ENCODE data around the gene TSPAN9. TPM values are rescaled to one million over a fixed set of nuclear protein-coding genes. Genes with fewer than 3 reads are reported as not detected.

The TSPAN9 gene
- total RNA-seq, 2 donors from 2014 or later, result 0.65 to 2.7 TPM

GRCh38 chr12:3316776-3317480 lies 239.7 kb downstream of the TSPAN9 start:
- Mint-ChIP-seq H3K4me1 (no peaks in the 10 kb centered on the region), H3K9me3 (no peaks in the 10 kb centered on the region), H3K27ac (no peak overlapping the region), H3K36me3 (ENCODE audit: low read depth) (no peaks in the 10 kb centered on the region), H3K4me3 (no peak overlapping the region), H3K27me3 (peaks cover 26% of the 10 kb centered on the region)
- ATAC-seq (replicated peaks), result no peak

GRCh38 chr12:3317481-3317815 lies 240.3 kb downstream of the TSPAN9 start:
- no peak for ATAC-seq (replicated peaks)
- Mint-ChIP-seq H3K4me3 (no peak overlapping the region), H3K36me3 (ENCODE audit: low read depth) (no peaks in the 10 kb centered on the region), H3K27me3 (peaks cover 26% of the 10 kb centered on the region), H3K9me3 (no peaks in the 10 kb centered on the region), H3K4me1 (no peaks in the 10 kb centered on the region), H3K27ac (no peak overlapping the region)

DNA sequence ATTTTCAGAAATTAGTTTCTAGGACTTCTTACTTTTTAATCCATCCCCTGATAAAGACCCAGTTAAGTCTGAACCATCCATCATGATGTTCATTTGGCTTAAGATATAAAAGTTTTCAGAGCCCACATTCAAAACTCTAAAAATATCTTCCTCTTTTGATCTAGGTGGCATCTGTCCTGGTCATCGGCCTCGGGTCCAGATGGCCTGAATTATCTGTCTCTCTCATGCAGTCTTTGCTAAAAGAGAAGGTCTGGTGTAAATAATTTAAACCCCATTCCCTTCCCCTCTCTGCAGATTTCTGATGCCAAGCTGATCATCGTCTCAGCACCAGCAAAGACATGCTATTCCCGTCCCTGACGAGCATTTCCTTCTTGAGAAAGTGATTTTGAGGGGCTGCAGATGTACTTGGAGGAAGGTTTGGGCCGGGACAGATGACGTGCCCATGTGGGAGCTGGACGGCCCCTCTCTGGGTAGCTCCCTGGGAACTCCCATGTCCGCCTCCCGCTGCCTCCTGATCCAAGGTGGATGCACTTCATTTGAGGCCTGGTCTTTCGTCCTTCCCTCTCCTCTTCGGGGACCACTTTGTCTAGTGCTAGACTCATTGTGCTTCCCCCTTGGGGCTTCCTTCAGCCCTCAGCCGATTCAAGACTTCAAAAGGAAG lies 240.8 kb downstream of the TSPAN9 start:
- peaks cover 30% of the 10 kb centered on the region for H3K27me3 Mint-ChIP-seq
- no peak overlapping the region for H3K27ac Mint-ChIP-seq
- no peaks in the 10 kb centered on the region for H3K36me3 Mint-ChIP-seq (ENCODE audit: low read depth)
- no peak for ATAC-seq (replicated peaks)
- no peaks in the 10 kb centered on the region for H3K9me3 Mint-ChIP-seq
- H3K4me1 Mint-ChIP-seq, result no peaks in the 10 kb centered on the region
- no peak overlapping the region for H3K4me3 Mint-ChIP-seq

- H3K4me3 Mint-ChIP-seq, result no peak overlapping the region
- H3K9me3 Mint-ChIP-seq, result no peaks in the 10 kb centered on the region
- ATAC-seq (replicated peaks), result no peak
- H3K36me3 Mint-ChIP-seq (ENCODE audit: low read depth), result no peaks in the 10 kb centered on the region
- H3K27ac Mint-ChIP-seq, result no peak overlapping the region
- H3K4me1 Mint-ChIP-seq, result no peaks in the 10 kb centered on the region
- peaks cover 17% of the 10 kb centered on the region for H3K27me3 Mint-ChIP-seq
These were observed 242.7 kb downstream of the TSPAN9 start for GRCh38 chr12:3319723-3320492.

GRCh38 chr12:3320881-3321509 lies 243.8 kb downstream of the TSPAN9 start:
- no peaks in the 10 kb centered on the region for H3K9me3 Mint-ChIP-seq
- H3K27ac Mint-ChIP-seq, result no peak overlapping the region
- peaks cover 10% of the 10 kb centered on the region for H3K27me3 Mint-ChIP-seq
- H3K36me3 Mint-ChIP-seq (ENCODE audit: low read depth), result no peaks in the 10 kb centered on the region
- no peak for ATAC-seq (replicated peaks)
- no peak overlapping the region for H3K4me3 Mint-ChIP-seq
- H3K4me1 Mint-ChIP-seq, result no peaks in the 10 kb centered on the region

GRCh38 chr12:3321881-3322280 lies 244.7 kb downstream of the TSPAN9 start:
- Mint-ChIP-seq H3K27ac (no peak overlapping the region), H3K9me3 (no peaks in the 10 kb centered on the region), H3K27me3 (peaks cover 11% of the 10 kb centered on the region), H3K36me3 (ENCODE audit: low read depth) (no peaks in the 10 kb centered on the region), H3K4me1 (no peaks in the 10 kb centered on the region), H3K4me3 (no peak overlapping the region)
- ATAC-seq (replicated peaks), result no peak

DNA sequence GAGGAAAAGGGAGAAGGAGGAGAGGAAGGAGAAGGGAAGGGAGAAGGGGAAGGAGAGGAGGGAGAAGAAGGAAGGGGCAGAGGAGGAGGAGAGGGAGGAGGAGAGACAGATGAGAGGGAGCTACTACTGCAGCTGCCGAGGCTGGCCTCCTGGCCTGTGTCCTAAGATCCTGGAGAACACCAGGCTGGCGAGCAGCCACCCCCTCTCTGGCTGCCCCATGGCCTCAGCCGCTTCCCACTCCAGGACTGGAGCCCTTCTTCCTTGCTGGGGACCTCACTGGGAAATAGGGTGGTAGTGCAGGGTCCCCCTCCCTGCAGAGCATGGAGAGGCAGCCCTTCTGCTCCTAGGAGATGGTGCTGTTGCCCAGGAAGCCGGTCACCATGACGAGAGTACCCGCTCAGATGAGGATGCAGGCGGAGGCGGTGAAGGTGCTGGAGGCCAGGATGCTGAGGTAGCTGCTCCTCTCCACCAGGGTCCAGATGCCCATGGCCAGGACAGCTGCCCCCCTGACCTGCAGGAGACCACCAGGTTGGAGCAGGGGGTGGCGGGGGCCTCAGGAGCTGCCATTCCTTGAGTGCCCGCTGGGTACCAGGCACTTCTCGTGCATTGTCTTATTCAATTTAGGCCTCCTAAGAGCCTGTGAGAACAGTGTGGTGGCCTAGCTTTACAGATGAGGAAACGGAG lies 246.0 kb downstream of the TSPAN9 start:
- no peak overlapping the region for H3K27ac Mint-ChIP-seq
- H3K9me3 Mint-ChIP-seq, result no peaks in the 10 kb centered on the region
- H3K27me3 Mint-ChIP-seq, result peaks cover 11% of the 10 kb centered on the region
- no peaks in the 10 kb centered on the region for H3K36me3 Mint-ChIP-seq (ENCODE audit: low read depth)
- H3K4me3 Mint-ChIP-seq, result no peak overlapping the region
- no peak for ATAC-seq (replicated peaks)
- H3K4me1 Mint-ChIP-seq, result no peaks in the 10 kb centered on the region

- Mint-ChIP-seq H3K36me3 (ENCODE audit: low read depth) (no peaks in the 10 kb centered on the region), H3K9me3 (no peaks in the 10 kb centered on the region), H3K27me3 (peaks cover 11% of the 10 kb centered on the region), H3K27ac (no peak overlapping the region), H3K4me1 (no peaks in the 10 kb centered on the region), H3K4me3 (no peak overlapping the region)
- no peak for ATAC-seq (replicated peaks)
These were observed 248.6 kb downstream of the TSPAN9 start for GRCh38 chr12:3325736-3326135.

DNA sequence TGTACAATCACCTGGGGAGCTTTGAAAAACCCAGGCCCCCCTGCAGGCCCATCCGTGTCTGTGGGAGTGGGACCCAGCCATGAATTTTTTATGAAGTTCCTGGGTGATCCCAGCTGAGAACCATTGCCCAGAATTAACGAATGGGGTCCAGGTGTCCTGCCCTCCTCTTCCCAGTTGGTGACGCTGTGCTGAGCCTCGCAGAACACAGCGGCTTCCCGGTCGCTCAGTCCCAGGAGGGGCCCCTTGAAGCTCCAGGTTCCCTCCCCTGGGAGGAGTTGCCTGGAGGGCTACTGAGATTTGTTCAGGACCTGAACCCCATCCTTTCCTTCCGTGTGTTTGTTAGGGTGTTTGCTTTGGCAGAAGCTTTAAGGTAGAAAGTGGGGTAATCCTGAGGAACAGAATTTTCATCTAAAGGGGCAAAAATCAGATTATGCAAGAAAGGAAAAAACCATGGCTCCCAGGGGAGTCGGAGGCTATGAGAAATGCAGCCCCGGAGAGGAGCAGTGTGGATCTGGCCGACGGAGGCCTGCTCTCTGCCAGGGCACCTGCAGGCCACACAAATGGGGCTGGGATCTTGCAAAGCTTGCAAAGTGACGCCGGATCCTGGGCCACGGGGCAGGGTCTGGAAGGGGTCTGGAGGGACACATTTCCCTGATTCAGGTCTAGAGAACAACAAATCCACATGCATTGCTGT lies 249.1 kb downstream of the TSPAN9 start:
- Mint-ChIP-seq H3K36me3 (ENCODE audit: low read depth) (no peaks in the 10 kb centered on the region), H3K9me3 (no peaks in the 10 kb centered on the region), H3K4me3 (no peak overlapping the region), H3K27ac (no peak overlapping the region), H3K4me1 (no peaks in the 10 kb centered on the region), H3K27me3 (peaks cover 11% of the 10 kb centered on the region)
- ATAC-seq (replicated peaks), result no peak

DNA sequence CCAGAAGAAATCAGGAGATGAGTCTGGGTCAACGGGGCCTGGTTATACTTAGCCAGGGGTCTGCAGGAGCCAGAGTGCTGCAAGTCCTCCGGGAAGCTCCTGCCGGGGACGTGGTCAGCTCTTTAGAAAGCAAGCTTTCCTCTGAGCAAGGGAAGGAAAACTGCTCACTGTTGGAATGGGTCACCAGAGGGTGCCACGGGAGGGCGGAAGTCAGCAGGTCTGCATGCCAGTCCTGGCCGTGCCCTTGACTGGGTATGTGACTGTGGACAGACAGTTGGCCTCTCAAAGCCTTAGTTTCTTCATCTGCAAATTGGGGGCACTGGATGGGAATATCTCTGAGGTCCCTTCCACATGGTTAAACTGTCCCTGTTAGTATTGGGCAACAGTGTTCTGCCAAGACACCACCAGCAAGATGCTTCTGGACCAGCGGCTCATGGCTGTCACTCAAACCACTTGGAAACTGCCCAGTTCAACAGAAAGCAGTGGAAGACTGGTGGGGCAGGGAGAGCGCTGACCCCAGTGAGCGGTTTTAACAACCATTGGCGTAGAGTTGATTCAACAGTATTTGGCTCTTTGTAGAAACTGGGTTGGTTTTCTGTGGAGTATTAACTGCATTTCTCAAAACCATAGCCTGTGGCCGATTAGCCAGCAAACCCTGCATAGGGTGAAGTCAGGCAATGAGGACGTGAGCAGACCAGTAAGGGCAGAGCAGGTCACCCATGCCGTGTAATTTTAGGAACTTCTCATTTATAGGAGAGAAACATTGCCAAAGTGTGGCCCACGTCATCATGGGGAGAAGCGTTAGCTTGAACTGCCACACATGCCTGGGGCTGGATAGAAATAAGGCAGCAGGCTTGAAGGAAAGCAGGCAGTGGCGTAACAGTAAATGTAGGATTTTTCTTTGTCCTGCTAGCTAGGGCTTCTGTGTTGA lies 249.9 kb downstream of the TSPAN9 start:
- Mint-ChIP-seq H3K9me3 (no peaks in the 10 kb centered on the region), H3K4me3 (no peak overlapping the region), H3K27ac (no peak overlapping the region), H3K27me3 (peaks cover 11% of the 10 kb centered on the region), H3K36me3 (ENCODE audit: low read depth) (no peaks in the 10 kb centered on the region), H3K4me1 (no peaks in the 10 kb centered on the region)
- no peak for ATAC-seq (replicated peaks)

- Mint-ChIP-seq H3K27me3 (peaks cover 8% of the 10 kb centered on the region), H3K4me1 (no peaks in the 10 kb centered on the region), H3K9me3 (no peaks in the 10 kb centered on the region), H3K27ac (no peak overlapping the region), H3K36me3 (ENCODE audit: low read depth) (no peaks in the 10 kb centered on the region), H3K4me3 (no peak overlapping the region)
- no peak for ATAC-seq (replicated peaks)
These were observed 250.9 kb downstream of the TSPAN9 start for GRCh38 chr12:3328081-3328480.

DNA sequence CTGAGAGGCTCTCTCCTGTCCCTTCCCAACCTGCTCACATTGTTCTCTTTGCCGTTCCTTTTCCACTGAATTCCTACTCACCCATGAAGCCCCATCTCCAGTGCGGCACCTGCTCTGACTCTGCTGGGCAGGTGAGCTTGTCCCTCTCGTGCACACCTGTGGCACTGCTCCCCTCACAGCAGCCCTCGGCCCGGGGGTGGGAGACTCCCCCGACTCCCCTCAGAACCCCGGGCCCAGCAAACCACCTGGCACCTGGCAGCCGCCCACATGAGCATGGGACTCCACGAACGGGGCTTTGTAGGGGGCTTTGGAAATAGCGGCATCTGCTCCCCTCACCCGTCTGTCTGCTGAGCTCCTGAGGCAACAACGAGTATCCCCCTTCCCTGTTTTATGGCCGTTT lies 251.4 kb downstream of the TSPAN9 start:
- Mint-ChIP-seq H3K4me3 (no peak overlapping the region), H3K27ac (no peak overlapping the region), H3K36me3 (ENCODE audit: low read depth) (no peaks in the 10 kb centered on the region), H3K27me3 (peaks cover 8% of the 10 kb centered on the region), H3K9me3 (no peaks in the 10 kb centered on the region), H3K4me1 (no peaks in the 10 kb centered on the region)
- no peak for ATAC-seq (replicated peaks)

GRCh38 chr12:3329361-3329760 lies 252.2 kb downstream of the TSPAN9 start:
- H3K4me1 Mint-ChIP-seq, result no peaks in the 10 kb centered on the region
- H3K36me3 Mint-ChIP-seq (ENCODE audit: low read depth), result no peaks in the 10 kb centered on the region
- H3K27ac Mint-ChIP-seq, result no peak overlapping the region
- H3K27me3 Mint-ChIP-seq, result peaks cover 10% of the 10 kb centered on the region
- no peak overlapping the region for H3K4me3 Mint-ChIP-seq
- no peak for ATAC-seq (replicated peaks)
- no peaks in the 10 kb centered on the region for H3K9me3 Mint-ChIP-seq

Data from activated T-helper 17 cell treated with anti-CD3 and anti-CD28 coated beads, Interleukin-2, amount 50 U/mL, for 72 hours (primary cell).